ENCODE measurements around the gene TRDN.
A peak's percentile ranks its signal among the peaks of the same experiment; 100 is the strongest.

TRDN gene

GRCh38 chr6:123415844-123416468 lies 220.8 kb downstream of the TRDN start:
- H3K4me3 ChIP-seq (ENCODE audit: low read length): no peak overlapping the region
- no peaks in the 10 kb centered on the region for H3F3A ChIP-seq (ENCODE audit: control insufficient read depth, insufficient read depth)
- H4K20me1 ChIP-seq (ENCODE audit: control insufficient read depth, insufficient read depth, low read depth, low read length): no peaks in the 10 kb centered on the region
- H3K4me1 ChIP-seq (ENCODE audit: control insufficient read depth, low read length): no peaks in the 10 kb centered on the region
- no peak overlapping the region for H3K4me2 ChIP-seq (ENCODE audit: low read length)
- H3K27me3 ChIP-seq (ENCODE audit: control insufficient read depth, low read length): no peaks in the 10 kb centered on the region
- no peak overlapping the region for H3K27ac ChIP-seq (ENCODE audit: low read depth, low read length)
- no peaks in the 10 kb centered on the region for H3K36me3 ChIP-seq (ENCODE audit: control insufficient read depth, low read length)
- H3K9me3 ChIP-seq (ENCODE audit: control insufficient read depth, insufficient read depth, low read length): no peaks in the 10 kb centered on the region
- no peaks in the 10 kb centered on the region for H3K79me2 ChIP-seq (ENCODE audit: control insufficient read depth, low read length)
- no peak for TF ChIP-seq EZH2phosphoT487 (IDR thresholded peaks at IDR 0.05; ENCODE audit: borderline replicate concordance, low read length)
- TF ChIP-seq, protein P1, sequence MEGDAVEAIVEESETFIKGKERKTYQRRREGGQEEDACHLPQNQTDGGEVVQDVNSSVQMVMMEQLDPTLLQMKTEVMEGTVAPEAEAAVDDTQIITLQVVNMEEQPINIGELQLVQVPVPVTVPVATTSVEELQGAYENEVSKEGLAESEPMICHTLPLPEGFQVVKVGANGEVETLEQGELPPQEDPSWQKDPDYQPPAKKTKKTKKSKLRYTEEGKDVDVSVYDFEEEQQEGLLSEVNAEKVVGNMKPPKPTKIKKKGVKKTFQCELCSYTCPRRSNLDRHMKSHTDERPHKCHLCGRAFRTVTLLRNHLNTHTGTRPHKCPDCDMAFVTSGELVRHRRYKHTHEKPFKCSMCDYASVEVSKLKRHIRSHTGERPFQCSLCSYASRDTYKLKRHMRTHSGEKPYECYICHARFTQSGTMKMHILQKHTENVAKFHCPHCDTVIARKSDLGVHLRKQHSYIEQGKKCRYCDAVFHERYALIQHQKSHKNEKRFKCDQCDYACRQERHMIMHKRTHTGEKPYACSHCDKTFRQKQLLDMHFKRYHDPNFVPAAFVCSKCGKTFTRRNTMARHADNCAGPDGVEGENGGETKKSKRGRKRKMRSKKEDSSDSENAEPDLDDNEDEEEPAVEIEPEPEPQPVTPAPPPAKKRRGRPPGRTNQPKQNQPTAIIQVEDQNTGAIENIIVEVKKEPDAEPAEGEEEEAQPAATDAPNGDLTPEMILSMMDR (IDR thresholded peaks at IDR 0.05; ENCODE audit: low read depth, low read length, poor library complexity, severe bottlenecking): peak; percentile 72
- no peaks in the 10 kb centered on the region for H3K9me2 ChIP-seq (replicated peaks; ENCODE audit: control insufficient read depth, low read length)

- Histone ChIP-seq H3K4me3 (ENCODE audit: low read length) (no peak overlapping the region), H3K27me3 (ENCODE audit: control insufficient read depth, low read length) (no peaks in the 10 kb centered on the region), H3K79me2 (ENCODE audit: control insufficient read depth, low read length) (no peaks in the 10 kb centered on the region), H3K9me2 (replicated peaks; ENCODE audit: control insufficient read depth, low read length) (no peaks in the 10 kb centered on the region), H4K20me1 (ENCODE audit: control insufficient read depth, insufficient read depth, low read depth, low read length) (no peaks in the 10 kb centered on the region), H3K4me2 (ENCODE audit: low read length) (no peak overlapping the region), H3K4me1 (ENCODE audit: control insufficient read depth, low read length) (peaks cover 4% of the 10 kb centered on the region), H3K27ac (ENCODE audit: low read depth, low read length) (no peak overlapping the region), H3F3A (ENCODE audit: control insufficient read depth, insufficient read depth) (no peaks in the 10 kb centered on the region), H3K9me3 (ENCODE audit: control insufficient read depth, insufficient read depth, low read length) (peaks cover 3% of the 10 kb centered on the region; the same call in 1 of the 2 replicates), H3K36me3 (ENCODE audit: control insufficient read depth, low read length) (no peaks in the 10 kb centered on the region)
- no peak for TF ChIP-seq EZH2phosphoT487 (IDR thresholded peaks at IDR 0.05; ENCODE audit: borderline replicate concordance, low read length)
- TF ChIP-seq, protein P1 (IDR thresholded peaks at IDR 0.05; ENCODE audit: low read depth, low read length, poor library complexity, severe bottlenecking): no peak
These were observed 231.8 kb downstream of the TRDN start for GRCh38 chr6:123404975-123405374.

GRCh38 chr6:123402052-123402451 lies 234.7 kb downstream of the TRDN start:
- Histone ChIP-seq H3K4me3 (ENCODE audit: low read length) (no peak overlapping the region), H3K79me2 (ENCODE audit: control insufficient read depth, low read length) (no peaks in the 10 kb centered on the region), H3K27ac (ENCODE audit: low read depth, low read length) (no peak overlapping the region), H3K9me3 (ENCODE audit: control insufficient read depth, insufficient read depth, low read length) (no peaks in the 10 kb centered on the region), H4K20me1 (ENCODE audit: control insufficient read depth, insufficient read depth, low read depth, low read length) (no peaks in the 10 kb centered on the region), H3F3A (ENCODE audit: control insufficient read depth, insufficient read depth) (no peaks in the 10 kb centered on the region), H3K4me2 (ENCODE audit: low read length) (no peak overlapping the region), H3K27me3 (ENCODE audit: control insufficient read depth, low read length) (no peaks in the 10 kb centered on the region), H3K4me1 (ENCODE audit: control insufficient read depth, low read length) (peaks cover 4% of the 10 kb centered on the region), H3K9me2 (replicated peaks; ENCODE audit: control insufficient read depth, low read length) (no peaks in the 10 kb centered on the region), H3K36me3 (ENCODE audit: control insufficient read depth, low read length) (no peaks in the 10 kb centered on the region)
- TF ChIP-seq, protein P1 (IDR thresholded peaks at IDR 0.05; ENCODE audit: low read depth, low read length, poor library complexity, severe bottlenecking): no peak
- TF ChIP-seq EZH2phosphoT487 (IDR thresholded peaks at IDR 0.05; ENCODE audit: borderline replicate concordance, low read length): no peak

Measured in DOHH2 (cell line).